Keratinocyte (primary cell): Measurements from ENCODE around the gene MYL5.

Source experiments
- CTCF ChIP-seq, 3 experiments: IDR thresholded peaks in 1 of 3; conservative IDR thresholded peaks in 1 of 3; optimal IDR thresholded peaks in 1 of 3; 2 replicates in 2 of 3; 3 replicates in 1 of 3; pipeline versions ENCODE3 to v1.5.1; 2011; ENCODE audit warnings: low read length in 3 of 3, mild to moderate bottlenecking in 3 of 3, moderate library complexity in 2 of 3, control low read depth in 1 of 3, inconsistent platforms in 1 of 3; ENCODE audit not compliant: insufficient read depth in 2 of 3; ENCODE audit errors: extremely low read depth in 1 of 3
- EZH2 ChIP-seq: IDR thresholded peaks from one replicate; pipeline ENCODE4 v1.6.1; 2012; ENCODE audit warnings: inconsistent platforms, mild to moderate bottlenecking, low read length, moderate library complexity

- TF ChIP-seq CTCF (optimal IDR thresholded peaks at IDR 0.05 in 1 of 3, IDR thresholded peaks at IDR 0.05 in 1 of 3, conservative IDR thresholded peaks at IDR 0.05 in 1 of 3; ENCODE audit: extremely low read depth in 1 of 3, insufficient read depth in 2 of 3, low read length in 3 of 3) = no peak
- no peak for TF ChIP-seq EZH2
Observed at GRCh38 chr4:722851-723360, 48.6 kb downstream of the MYL5 start.
